WTC11 (cell line): ENCODE results near the gene TRIM58.

Source experiments
- ATF3 ChIP-seq: sonication (generic); formaldehyde crosslinking; conservative IDR thresholded peaks from 2 replicates; pipeline ENCODE4 v1.8.1; 2022; ENCODE audit warnings: mild to moderate bottlenecking, missing genetic modification reagents
- ATF6 ChIP-seq: sonication (generic); formaldehyde crosslinking; IDR thresholded peaks from 2 replicates; pipeline ENCODE4 v1.8.1; 2023; ENCODE audit warnings: mild to moderate bottlenecking, missing genetic modification reagents
- CREM ChIP-seq: sonication (generic); formaldehyde crosslinking; IDR thresholded peaks from 2 replicates; pipeline ENCODE4 v1.8.1; 2022; ENCODE audit warnings: mild to moderate bottlenecking, missing genetic modification reagents, moderate library complexity
- CTCF ChIP-seq: fragments of 200-600 bp; IDR thresholded peaks from 2 replicates; pipeline ENCODE4 v1.8.0; 2022; ENCODE audit warnings: antibody characterized with exemption
- FOXK1 ChIP-seq: sonication (generic); formaldehyde crosslinking; IDR thresholded peaks from 2 replicates; pipeline ENCODE4 v1.8.0; 2022; ENCODE audit warnings: mild to moderate bottlenecking, moderate library complexity, missing genetic modification reagents
- JAZF1 ChIP-seq: fragments of 250-450 bp; sonication (Bioruptor Pico); IDR thresholded peaks from 2 replicates; pipeline ENCODE4 v1.9.0; 2021; ENCODE audit warnings: moderate library complexity, mild to moderate bottlenecking, inconsistent platforms
- NFE2L1 ChIP-seq: sonication (generic); formaldehyde crosslinking; IDR thresholded peaks from 2 replicates; pipeline ENCODE4 v1.8.1; 2023; ENCODE audit warnings: missing genetic modification reagents
- PREB ChIP-seq: sonication (generic); formaldehyde crosslinking; IDR thresholded peaks from 2 replicates; pipeline ENCODE4 v1.8.1; 2022; ENCODE audit warnings: mild to moderate bottlenecking, missing genetic modification reagents, moderate library complexity, borderline replicate concordance
- TCF7 ChIP-seq: sonication (generic); formaldehyde crosslinking; IDR thresholded peaks from 2 replicates; pipeline ENCODE4 v1.8.0; 2022; ENCODE audit warnings: mild to moderate bottlenecking, low read depth, missing genetic modification reagents, moderate library complexity
- TEAD4 ChIP-seq: sonication (generic); formaldehyde crosslinking; IDR thresholded peaks from 2 replicates; pipeline ENCODE4 v1.8.0; 2022; ENCODE audit warnings: mild to moderate bottlenecking, missing genetic modification reagents
- USF2 ChIP-seq: sonication (generic); formaldehyde crosslinking; IDR thresholded peaks from 2 replicates; pipeline ENCODE4 v1.8.1; 2023; ENCODE audit warnings: mild to moderate bottlenecking, missing genetic modification reagents, moderate library complexity
- ZNF263 ChIP-seq: sonication (generic); formaldehyde crosslinking; IDR thresholded peaks from 2 replicates; pipeline ENCODE4 v1.8.1; 2022; ENCODE audit warnings: low read depth, mild to moderate bottlenecking, moderate library complexity, missing genetic modification reagents
- ZNF423 ChIP-seq: fragments of 250-450 bp; sonication (Bioruptor Pico); IDR thresholded peaks from 2 replicates; pipeline ENCODE4 v2.1.2; 2022; ENCODE audit warnings: mild to moderate bottlenecking, moderate library complexity

- TF ChIP-seq CREM (CRISPR knock-in tag), result no peak
- no peak for TF ChIP-seq CTCF
- no peak for TF ChIP-seq ATF3
- no peak for TF ChIP-seq ZNF423 (CRISPR knock-in tag)
- no peak for TF ChIP-seq FOXK1
- no peak for TF ChIP-seq USF2 (CRISPR knock-in tag)
- TF ChIP-seq TCF7, result no peak
- TF ChIP-seq ZNF263 (CRISPR knock-in tag), result no peak
- no peak for TF ChIP-seq PREB
- TF ChIP-seq ATF6 (CRISPR knock-in tag), result no peak
- TF ChIP-seq NFE2L1 (CRISPR knock-in tag), result no peak
- no peak for TF ChIP-seq TEAD4 (CRISPR knock-in tag)
- no peak for TF ChIP-seq JAZF1 (CRISPR knock-in tag)
These were observed 27.9 kb downstream of the TRIM58 start for GRCh38 chr1:247884797-247885413.
